GM19438 (cell line): Measurements from ENCODE around the gene UBE2QL1.

Experiments
- ATAC-seq: cut with Tn5 transposase; IDR thresholded peaks from one replicate; pipeline ENCODE4 v1.9.1; 2021; ENCODE audit warnings: low read depth; ENCODE audit not compliant: unreplicated experiment

Gene UBE2QL1

DNA sequence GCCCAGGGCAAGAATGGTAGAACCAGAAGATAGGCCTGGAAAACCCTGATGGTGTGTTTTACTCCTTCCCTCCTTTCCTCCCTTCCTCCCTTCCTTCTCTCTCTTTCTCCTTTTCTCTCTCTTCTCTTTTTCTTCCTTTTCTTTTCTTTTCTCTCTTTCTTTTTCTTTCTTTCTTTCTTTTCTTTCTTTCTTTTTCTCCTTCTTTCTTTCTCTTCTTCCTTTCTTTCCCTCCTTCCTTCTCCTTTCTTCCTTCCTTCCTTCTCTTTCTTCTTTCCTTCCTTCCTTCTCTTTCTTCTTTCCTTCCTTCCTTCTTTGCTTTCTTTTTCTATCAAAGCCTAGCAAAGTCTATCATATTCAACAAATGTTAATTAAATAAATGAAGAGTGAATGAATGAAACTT, 24.0 kb upstream of the UBE2QL1 start:
- no peak for ATAC-seq

GRCh38 chr5:6427694-6428093, 21.0 kb upstream of the UBE2QL1 start:
- ATAC-seq, result no peak

DNA sequence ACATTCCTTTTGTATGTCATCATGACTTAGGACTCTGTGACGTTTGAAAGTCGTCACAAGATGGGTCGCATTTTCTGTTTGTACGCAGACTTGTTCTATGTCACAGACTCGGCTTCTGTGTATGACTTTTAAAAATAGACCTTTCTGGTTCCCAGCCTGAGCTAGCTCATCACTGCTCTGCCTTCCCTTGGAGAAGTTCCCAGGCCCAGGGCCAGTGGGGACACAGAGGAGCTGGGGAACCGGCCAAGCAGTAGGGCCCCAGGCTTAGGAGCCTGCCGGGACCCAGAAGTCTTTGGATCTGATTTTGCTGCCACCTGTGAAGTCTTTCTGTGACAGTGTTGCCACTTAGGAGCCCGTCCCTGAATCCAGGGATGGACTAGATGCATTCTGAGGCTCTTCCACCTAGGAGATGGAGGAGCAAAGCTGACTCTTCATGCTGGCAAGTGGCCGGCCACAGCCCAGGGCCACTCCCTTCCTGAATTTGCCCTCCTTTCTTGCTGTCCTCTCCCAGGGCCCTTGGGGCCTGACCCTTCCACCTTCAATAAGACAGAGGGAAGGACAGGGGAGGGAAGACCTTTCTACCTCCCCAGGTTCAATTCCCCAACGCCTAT, 18.1 kb upstream of the UBE2QL1 start:
- no peak for ATAC-seq

- no peak for ATAC-seq
These were observed 17.2 kb upstream of the UBE2QL1 start for GRCh38 chr5:6431214-6432195.

DNA sequence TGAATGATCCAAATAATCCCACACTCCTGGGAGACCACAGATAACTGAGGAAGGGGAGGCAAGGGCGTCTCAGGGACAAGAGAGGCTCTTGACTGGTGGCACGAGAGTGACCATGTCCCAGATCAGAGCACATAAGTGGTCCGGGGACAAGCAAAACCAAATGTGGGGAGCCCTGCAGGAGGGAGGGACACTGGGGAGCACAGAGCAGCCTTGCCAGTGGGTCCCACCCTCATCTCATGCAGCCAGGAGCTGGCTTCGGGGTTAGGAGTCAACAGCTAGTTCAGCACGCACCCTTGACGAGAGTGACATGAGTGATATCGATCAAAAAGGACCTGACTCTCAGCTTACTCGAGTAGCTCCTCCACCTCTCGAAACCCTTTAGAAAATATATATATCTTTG, 16.5 kb upstream of the UBE2QL1 start:
- ATAC-seq, result no peak

DNA sequence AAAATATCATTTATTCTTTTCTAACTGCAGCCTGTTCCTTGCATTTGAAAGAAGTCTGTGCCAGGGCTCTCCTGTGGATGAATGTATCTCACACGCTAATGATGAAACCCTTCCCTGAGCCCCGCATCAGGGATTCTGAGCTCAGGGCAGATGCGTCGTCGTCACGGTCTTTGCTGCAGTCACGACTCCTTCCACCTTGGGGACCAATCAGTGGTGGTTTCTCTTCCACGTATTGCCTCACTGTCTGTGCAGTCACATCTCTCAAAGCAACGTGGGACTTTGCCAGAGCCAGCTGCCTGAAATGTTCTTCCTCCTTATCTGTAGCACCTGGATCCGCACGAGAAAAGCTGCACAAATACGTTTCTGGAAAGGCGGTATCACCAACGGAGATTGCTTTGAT, 13.9 kb upstream of the UBE2QL1 start:
- no peak for ATAC-seq

DNA sequence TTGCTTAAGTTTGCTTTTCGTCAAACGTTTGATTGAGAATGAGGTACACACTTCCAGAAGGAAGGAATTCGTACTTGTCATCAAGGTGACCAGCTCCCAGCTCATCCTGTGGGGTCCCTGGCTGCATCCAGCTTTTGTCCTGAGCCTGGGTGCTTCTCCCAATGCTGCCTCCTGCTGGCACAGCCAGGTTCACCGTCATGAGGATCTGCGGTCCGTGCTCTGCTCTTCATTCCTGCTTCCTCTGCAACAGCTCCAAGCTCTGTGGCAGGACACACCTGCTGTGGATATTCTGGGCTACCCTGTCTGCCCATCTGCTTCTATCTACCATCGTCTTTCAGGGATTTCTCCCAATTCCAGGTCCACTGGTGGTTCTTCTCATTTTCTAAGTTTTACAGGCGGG, 13.3 kb upstream of the UBE2QL1 start:
- ATAC-seq, result no peak

DNA sequence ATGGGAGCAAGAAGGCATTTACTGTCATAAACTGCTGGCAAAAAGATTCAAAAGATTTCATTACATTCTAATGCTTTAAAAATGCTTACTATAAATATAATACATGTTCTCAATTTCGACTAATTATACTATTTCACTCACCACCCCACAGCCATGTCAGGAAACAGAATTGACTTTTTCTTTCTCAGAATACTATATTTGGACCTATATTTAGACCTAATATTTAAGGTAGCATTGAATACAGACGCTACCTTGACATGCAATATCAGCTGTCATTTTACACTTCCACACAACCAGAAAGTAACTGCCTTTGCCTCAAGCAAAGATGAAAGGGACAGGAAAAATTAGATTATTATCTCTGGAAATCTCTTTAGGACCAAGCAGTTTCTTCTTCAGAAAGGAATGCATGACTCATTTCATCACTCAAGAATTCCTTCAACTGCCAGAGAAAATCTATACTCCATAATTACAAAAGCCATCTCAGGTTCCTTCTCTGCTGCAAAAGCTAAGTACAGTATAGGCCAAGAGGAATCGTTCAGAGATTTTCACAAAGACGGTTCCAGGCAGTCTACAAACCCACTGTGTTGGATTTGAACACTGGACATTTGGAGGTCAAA, 11.8 kb upstream of the UBE2QL1 start:
- ATAC-seq, result no peak

GRCh38 chr5:6439588-6440550, 8.8 kb upstream of the UBE2QL1 start:
- no peak for ATAC-seq

DNA sequence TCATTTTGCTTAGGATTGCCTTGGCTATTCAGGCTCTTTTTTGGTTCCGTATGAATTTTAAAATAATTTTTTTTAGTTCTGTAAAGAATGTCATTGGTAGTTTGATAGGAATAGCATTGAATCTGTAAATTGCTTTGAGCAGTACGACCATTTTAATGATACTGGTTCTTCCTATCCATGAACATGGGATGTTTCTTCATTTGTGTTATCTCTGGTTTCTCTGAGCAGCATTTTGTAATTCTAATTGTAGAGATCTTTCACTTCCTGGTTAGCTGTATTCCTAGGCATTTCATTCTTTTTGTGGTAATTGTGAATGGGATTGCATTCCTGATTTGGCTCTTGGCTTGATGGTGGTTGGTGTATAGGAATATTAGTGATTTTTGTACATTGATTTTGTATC, 6.3 kb upstream of the UBE2QL1 start:
- ATAC-seq, result no peak

DNA sequence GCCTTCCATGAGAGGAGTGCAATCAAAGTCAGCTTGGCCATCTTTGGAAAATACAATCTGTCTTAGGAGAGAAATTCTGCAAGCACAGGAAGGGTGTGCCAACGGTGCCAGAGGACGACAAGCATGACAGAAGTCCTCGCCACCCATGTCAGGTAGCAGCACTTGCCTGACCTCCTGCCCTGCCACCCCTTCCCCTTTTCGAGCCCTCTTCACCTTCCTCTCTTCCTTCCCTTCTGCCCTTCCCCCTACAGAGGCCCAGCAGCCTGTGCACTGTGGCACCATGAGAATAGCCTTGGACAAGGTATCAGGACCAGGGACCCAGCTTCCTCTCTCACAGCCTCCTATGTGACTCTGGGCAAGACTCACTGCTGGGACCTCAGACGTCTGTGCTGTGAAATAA, 5.3 kb upstream of the UBE2QL1 start:
- no peak for ATAC-seq

DNA sequence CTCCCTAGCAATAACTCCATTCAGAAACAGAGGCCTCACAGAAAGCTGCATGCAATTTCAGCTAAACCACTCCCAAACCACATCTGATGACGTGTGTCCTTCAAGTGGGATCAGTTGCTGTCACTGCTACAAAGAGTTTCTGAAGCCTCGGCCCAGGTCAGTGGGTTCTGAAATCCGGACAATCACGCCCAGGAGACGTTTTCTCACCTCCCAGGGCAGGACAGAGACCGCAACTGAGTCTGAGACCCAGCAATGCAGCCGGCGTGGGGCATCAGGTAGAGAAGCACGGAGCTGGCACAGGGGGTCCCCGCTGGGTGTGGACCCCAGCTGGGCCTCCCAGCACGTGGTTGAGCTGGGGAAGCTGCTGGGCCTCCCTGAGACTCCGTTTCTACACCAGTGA, 2.6 kb upstream of the UBE2QL1 start:
- ATAC-seq, result no peak

- no peak for ATAC-seq
These were observed 1.9 kb upstream of the UBE2QL1 start for GRCh38 chr5:6446626-6447309.

DNA sequence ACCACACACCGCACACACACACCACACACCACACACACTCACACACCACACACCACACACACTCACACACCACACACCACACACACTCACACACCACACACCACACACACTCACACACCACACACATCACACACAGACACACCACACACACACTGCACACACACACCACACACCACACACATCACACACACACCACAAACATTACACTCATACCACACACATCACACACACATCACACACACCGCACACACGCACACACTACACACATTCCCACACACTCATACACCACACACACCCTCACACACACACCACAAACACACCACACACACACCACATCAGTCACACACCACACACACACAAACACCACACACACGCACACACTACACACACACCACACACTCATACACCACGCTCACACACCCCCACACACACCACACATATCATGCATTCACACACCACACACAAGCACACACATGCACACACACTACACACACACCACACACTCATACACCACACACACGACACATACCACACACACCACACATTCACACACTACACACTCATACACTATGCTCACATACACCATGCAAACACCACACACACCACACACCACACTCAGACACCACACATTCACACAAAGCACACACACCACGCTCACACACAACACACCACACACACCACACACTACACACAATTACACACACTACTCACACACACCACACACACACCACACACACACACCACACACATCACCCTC, 1.1 kb upstream of the UBE2QL1 start:
- no peak for ATAC-seq

DNA sequence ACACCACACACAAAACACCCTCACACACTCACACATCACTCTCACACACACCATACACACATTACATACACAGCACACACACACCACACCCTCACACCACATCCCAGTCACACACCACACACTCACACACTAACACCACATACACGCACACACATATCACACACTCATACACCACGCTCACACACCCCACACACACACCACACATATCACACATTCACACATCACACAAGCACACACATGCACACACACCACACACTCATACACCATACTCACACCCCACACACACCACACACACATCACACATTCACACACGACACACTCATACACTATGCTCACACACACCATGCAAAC, 543 bp upstream of the UBE2QL1 start:
- no peak for ATAC-seq

DNA sequence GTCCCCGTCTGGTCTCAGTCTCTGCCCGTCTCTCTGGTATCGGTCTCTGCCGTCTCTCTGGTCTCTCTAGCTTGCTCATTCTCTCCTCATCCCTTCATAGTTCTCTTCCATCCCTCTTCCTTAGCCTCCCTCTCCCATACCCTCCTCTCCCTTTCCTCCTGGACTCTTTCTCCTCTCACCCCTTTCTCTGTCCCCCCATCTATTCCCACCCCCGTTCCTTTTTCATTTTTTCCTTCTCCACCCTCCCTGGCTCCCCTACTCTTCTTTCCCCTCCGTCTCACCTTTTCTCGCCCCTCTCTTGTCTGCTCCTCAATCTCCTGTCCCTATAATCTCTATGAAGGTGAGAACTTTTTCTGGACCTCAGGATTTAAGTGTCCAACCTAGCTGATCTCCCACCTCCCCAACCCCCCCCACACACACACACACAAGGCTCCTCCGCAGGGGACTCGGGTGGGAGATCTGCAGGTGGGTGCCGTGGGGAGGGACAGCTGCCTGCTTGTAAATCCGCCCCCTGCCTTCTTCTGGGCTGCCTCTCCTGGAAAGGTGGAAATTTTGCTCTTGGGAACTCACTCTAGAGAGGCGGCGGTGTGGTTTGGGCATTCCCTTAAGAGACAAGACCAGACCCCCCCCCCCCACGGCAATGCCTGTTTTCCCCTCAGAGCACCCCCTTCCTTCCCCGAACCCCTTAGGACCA, 953 bp downstream of the UBE2QL1 start:
- no peak for ATAC-seq

DNA sequence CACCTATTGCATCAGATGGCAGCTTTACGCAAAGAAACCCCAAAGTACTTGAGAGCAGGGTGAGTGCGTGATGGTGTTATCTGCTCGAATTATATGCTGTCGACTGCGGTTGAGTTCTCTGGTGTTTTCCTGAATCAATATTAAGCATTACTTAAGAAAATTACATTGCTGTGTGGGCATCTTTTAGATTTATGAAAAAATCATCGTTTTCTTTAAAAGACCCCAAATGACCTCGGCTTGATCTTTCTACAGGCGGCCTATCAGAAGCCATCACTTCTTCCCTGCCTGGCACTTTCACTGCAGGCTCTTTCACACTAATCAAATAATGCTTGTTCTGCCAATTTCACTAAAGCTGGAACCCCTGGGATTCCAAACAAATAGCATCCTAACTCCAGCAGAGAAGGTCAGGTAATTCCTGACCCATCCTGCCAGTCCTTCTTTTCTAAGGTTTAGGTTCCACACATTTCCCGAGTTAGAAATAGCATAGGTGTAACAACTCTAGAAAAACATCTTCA, 1.7 kb downstream of the UBE2QL1 start:
- no peak for ATAC-seq
